ENCODE results near the gene DIRAS1. TPM values are rescaled to one million over a fixed set of nuclear protein-coding genes. Genes with fewer than 3 reads are reported as not detected.

Gene DIRAS1
- total RNA-seq, 1 experiment from 2014 or later: 7.8 TPM

GRCh38 chr19:2735374-2735773, 14.2 kb upstream of the DIRAS1 start:
- Mint-ChIP-seq H3K9me3 (no peaks in the 10 kb centered on the region; a peak in 1 of 5 replicates), H3K4me3 (no peak overlapping the region), H3K27ac (no peak overlapping the region), H3K27me3 (ENCODE audit: low read depth) (no peaks in the 10 kb centered on the region; the same call in none of the 2 replicates), H3K36me3 (ENCODE audit: insufficient read depth in 1 of 3, low read depth in 3 of 3) (peaks cover 33 to 45% (median 40%) of the 10 kb centered on the region in 3 experiments), H3K4me1 (peaks cover 5 to 6% of the 10 kb centered on the region in 2 experiments)
- H3K27ac ChIP-seq (ENCODE audit: insufficient read length, low read depth, low read length): no peak overlapping the region
- H4K8ac ChIP-seq (replicated peaks; ENCODE audit: insufficient read length, low read depth, low read length): no peak overlapping the region
- no peak overlapping the region for H4K5ac ChIP-seq (ENCODE audit: insufficient read length, low read depth, low read length)
- TF ChIP-seq, protein P1, sequence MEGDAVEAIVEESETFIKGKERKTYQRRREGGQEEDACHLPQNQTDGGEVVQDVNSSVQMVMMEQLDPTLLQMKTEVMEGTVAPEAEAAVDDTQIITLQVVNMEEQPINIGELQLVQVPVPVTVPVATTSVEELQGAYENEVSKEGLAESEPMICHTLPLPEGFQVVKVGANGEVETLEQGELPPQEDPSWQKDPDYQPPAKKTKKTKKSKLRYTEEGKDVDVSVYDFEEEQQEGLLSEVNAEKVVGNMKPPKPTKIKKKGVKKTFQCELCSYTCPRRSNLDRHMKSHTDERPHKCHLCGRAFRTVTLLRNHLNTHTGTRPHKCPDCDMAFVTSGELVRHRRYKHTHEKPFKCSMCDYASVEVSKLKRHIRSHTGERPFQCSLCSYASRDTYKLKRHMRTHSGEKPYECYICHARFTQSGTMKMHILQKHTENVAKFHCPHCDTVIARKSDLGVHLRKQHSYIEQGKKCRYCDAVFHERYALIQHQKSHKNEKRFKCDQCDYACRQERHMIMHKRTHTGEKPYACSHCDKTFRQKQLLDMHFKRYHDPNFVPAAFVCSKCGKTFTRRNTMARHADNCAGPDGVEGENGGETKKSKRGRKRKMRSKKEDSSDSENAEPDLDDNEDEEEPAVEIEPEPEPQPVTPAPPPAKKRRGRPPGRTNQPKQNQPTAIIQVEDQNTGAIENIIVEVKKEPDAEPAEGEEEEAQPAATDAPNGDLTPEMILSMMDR (conservative IDR thresholded peaks at IDR 0.05): no peak
- H3K14ac ChIP-seq (ENCODE audit: insufficient read depth, low read length): no peak overlapping the region
- no peak overlapping the region for H3K4me2 ChIP-seq (ENCODE audit: insufficient read depth, insufficient read length, low read length)
- no peak overlapping the region for H3K56ac ChIP-seq (ENCODE audit: insufficient read length, low read depth, low read length)
- H3K79me2 ChIP-seq (ENCODE audit: insufficient read depth, low read length): no peaks in the 10 kb centered on the region
- H3K18ac ChIP-seq (ENCODE audit: insufficient read length, low read depth, low read length): no peak overlapping the region
- no peak for DNase-seq
- no peak overlapping the region for H2BK5ac ChIP-seq (ENCODE audit: insufficient read length, low read length)
- H3K23me2 ChIP-seq (ENCODE audit: insufficient read length, low read depth, low read length, poor library complexity, severe bottlenecking): peaks cover 5% of the 10 kb centered on the region
- H4K20me1 ChIP-seq (ENCODE audit: control insufficient read depth, insufficient read depth, insufficient read length): no peaks in the 10 kb centered on the region
- no peaks in the 10 kb centered on the region for H3K79me1 ChIP-seq (ENCODE audit: insufficient read depth, low read depth, low read length, poor library complexity, severe bottlenecking)
- H2BK120ac ChIP-seq (ENCODE audit: low read depth, low read length, poor library complexity, severe bottlenecking): no peak overlapping the region
- no peaks in the 10 kb centered on the region for H3K27me3 ChIP-seq (ENCODE audit: insufficient read depth, low read length)
- H3K23ac ChIP-seq (ENCODE audit: insufficient read length, low read depth, low read length): no peak overlapping the region
- no peak overlapping the region for H2BK15ac ChIP-seq (ENCODE audit: low read depth, low read length)
- H2BK12ac ChIP-seq (ENCODE audit: insufficient read length, low read depth, low read length): no peak overlapping the region
- H2BK20ac ChIP-seq (ENCODE audit: low read depth, low read length, poor library complexity, severe bottlenecking): no peak overlapping the region
- H2AK5ac ChIP-seq (ENCODE audit: insufficient read length, low read length): no peak overlapping the region
- no peaks in the 10 kb centered on the region for H3K9me3 ChIP-seq (ENCODE audit: control insufficient read depth, low read depth, low read length)
- H3T11ph ChIP-seq (ENCODE audit: low read length): no peak overlapping the region
- H2AFZ ChIP-seq (ENCODE audit: low read length): no peak overlapping the region
- H3K9ac ChIP-seq (ENCODE audit: extremely low read depth, insufficient read length, low read length): no peak overlapping the region
- no peak overlapping the region for H3K4ac ChIP-seq (ENCODE audit: low read depth, low read length)
- WGBS (ENCODE audit: extremely low coverage, insufficient read length, low lambda C conversion rate): no CpG with 5 or more reads among the region's 12 CpGs
- no peaks in the 10 kb centered on the region for H3K4me1 ChIP-seq (ENCODE audit: insufficient read depth, low read length)
- H4K91ac ChIP-seq (ENCODE audit: insufficient read length, low read depth, low read length): no peak overlapping the region

Data from H9 (cell line).